Measurements from ENCODE around the gene CNTN1.

Gene CNTN1

DNA sequence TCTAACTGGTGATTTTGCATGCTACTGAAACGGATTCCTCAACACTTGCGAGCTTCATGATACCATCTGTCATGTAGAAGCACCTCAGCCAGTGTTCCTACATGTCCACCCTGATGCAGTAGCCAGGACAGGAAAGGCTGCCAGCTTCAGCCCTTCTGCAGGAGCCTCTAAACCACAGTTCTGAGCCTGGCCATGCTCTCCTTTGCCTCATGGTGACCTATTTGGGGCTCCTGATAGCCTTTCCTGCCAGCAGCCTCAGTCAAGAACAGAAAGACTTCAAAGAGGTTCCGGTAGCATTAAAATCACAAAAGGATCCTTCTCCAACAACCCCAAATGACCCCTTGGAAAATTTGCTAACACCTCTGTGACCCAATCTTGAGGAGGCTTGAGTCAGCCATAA lies 96.0 kb downstream of the CNTN1 start:
- Histone ChIP-seq H3K27ac (no peak overlapping the region), H3K36me3 (no peaks in the 10 kb centered on the region), H3K4me1 (ENCODE audit: control insufficient read depth in 1 of 2, insufficient read depth in 1 of 2, low read depth in 1 of 2, low read length in 1 of 2) (no peaks in the 10 kb centered on the region), H3K27me3 (no peaks in the 10 kb centered on the region), H3K4me3 (ENCODE audit: low read depth in 1 of 2, low read length in 1 of 2) (no peak overlapping the region), H3K9me3 (no peaks in the 10 kb centered on the region)
- TF ChIP-seq, protein P1, sequence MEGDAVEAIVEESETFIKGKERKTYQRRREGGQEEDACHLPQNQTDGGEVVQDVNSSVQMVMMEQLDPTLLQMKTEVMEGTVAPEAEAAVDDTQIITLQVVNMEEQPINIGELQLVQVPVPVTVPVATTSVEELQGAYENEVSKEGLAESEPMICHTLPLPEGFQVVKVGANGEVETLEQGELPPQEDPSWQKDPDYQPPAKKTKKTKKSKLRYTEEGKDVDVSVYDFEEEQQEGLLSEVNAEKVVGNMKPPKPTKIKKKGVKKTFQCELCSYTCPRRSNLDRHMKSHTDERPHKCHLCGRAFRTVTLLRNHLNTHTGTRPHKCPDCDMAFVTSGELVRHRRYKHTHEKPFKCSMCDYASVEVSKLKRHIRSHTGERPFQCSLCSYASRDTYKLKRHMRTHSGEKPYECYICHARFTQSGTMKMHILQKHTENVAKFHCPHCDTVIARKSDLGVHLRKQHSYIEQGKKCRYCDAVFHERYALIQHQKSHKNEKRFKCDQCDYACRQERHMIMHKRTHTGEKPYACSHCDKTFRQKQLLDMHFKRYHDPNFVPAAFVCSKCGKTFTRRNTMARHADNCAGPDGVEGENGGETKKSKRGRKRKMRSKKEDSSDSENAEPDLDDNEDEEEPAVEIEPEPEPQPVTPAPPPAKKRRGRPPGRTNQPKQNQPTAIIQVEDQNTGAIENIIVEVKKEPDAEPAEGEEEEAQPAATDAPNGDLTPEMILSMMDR (IDR thresholded peaks at IDR 0.05), result no peak

- Histone ChIP-seq H3K4me3 (ENCODE audit: low read depth in 1 of 2, low read length in 1 of 2) (no peak overlapping the region), H3K9me3 (no peaks in the 10 kb centered on the region), H3K27me3 (no peaks in the 10 kb centered on the region), H3K36me3 (no peaks in the 10 kb centered on the region), H3K27ac (no peak overlapping the region), H3K4me1 (ENCODE audit: control insufficient read depth in 1 of 2, insufficient read depth in 1 of 2, low read depth in 1 of 2, low read length in 1 of 2) (no peaks in the 10 kb centered on the region)
- TF ChIP-seq, protein P1 (IDR thresholded peaks at IDR 0.05), result no peak
Measured at GRCh38 chr12:40792792-40793386, 100.7 kb downstream of the CNTN1 start.

DNA sequence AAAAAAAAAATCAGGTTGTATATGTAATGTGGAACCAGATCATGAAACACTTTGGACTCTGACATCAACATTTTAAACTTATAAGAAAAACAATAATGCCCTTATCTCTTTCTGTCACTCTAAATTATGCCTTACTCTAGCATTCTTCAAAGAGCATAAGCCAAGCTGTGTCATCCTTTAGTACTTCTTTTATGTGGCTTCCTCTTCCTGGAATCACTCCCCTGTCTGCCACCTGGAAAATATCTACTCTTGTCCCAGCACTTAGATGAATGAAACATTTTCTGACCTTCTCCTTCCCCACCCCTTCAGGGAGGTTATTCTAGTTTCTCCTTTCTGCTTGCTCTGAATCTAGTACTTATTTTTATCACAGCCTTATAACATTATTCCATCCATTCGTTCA lies 101.2 kb downstream of the CNTN1 start:
- Histone ChIP-seq H3K36me3 (no peaks in the 10 kb centered on the region), H3K4me1 (ENCODE audit: control insufficient read depth in 1 of 2, insufficient read depth in 1 of 2, low read depth in 1 of 2, low read length in 1 of 2) (no peaks in the 10 kb centered on the region), H3K27me3 (no peaks in the 10 kb centered on the region), H3K27ac (no peak overlapping the region), H3K4me3 (ENCODE audit: low read depth in 1 of 2, low read length in 1 of 2) (no peak overlapping the region), H3K9me3 (no peaks in the 10 kb centered on the region)
- TF ChIP-seq, protein P1 (IDR thresholded peaks at IDR 0.05), result no peak

- H3K27ac ChIP-seq, result no peak overlapping the region
- no peaks in the 10 kb centered on the region for H3K9me3 ChIP-seq
- H3K4me1 ChIP-seq (ENCODE audit: control insufficient read depth in 1 of 2, insufficient read depth in 1 of 2, low read depth in 1 of 2, low read length in 1 of 2), result no peaks in the 10 kb centered on the region
- TF ChIP-seq, protein P1 (IDR thresholded peaks at IDR 0.05), result no peak
- H3K36me3 ChIP-seq, result no peaks in the 10 kb centered on the region
- H3K27me3 ChIP-seq, result no peaks in the 10 kb centered on the region
- no peak overlapping the region for H3K4me3 ChIP-seq (ENCODE audit: low read depth in 1 of 2, low read length in 1 of 2)
Measured at GRCh38 chr12:40794087-40794486, 101.8 kb downstream of the CNTN1 start.

GRCh38 chr12:40801082-40801481 lies 108.8 kb downstream of the CNTN1 start:
- Histone ChIP-seq H3K4me3 (ENCODE audit: low read depth in 1 of 2, low read length in 1 of 2) (no peak overlapping the region), H3K27ac (no peak overlapping the region), H3K36me3 (no peaks in the 10 kb centered on the region), H3K9me3 (no peaks in the 10 kb centered on the region), H3K4me1 (ENCODE audit: control insufficient read depth in 1 of 2, insufficient read depth in 1 of 2, low read depth in 1 of 2, low read length in 1 of 2) (no peaks in the 10 kb centered on the region), H3K27me3 (no peaks in the 10 kb centered on the region)
- TF ChIP-seq, protein P1 (IDR thresholded peaks at IDR 0.05), result no peak

GRCh38 chr12:40801861-40802260 lies 109.6 kb downstream of the CNTN1 start:
- no peaks in the 10 kb centered on the region for H3K4me1 ChIP-seq (ENCODE audit: control insufficient read depth in 1 of 2, insufficient read depth in 1 of 2, low read depth in 1 of 2, low read length in 1 of 2)
- H3K36me3 ChIP-seq, result no peaks in the 10 kb centered on the region
- TF ChIP-seq, protein P1 (IDR thresholded peaks at IDR 0.05), result no peak
- H3K27ac ChIP-seq, result no peak overlapping the region
- no peaks in the 10 kb centered on the region for H3K27me3 ChIP-seq
- no peaks in the 10 kb centered on the region for H3K9me3 ChIP-seq
- H3K4me3 ChIP-seq (ENCODE audit: low read depth in 1 of 2, low read length in 1 of 2), result no peak overlapping the region

Data from neutrophil (primary cell).